WTC11 (cell line): ENCODE results near the gene NCOA1. TPM values are rescaled to one million over a fixed set of nuclear protein-coding genes. Genes with fewer than 3 reads are reported as not detected.

ENCODE experiments used
- ATAC-seq: fragments of 200-7000 bp; cut with Tn5 transposase; 2 replicates; pipeline ENCODE4 v1.10.0; 2021; ENCODE audit warnings: mild to moderate bottlenecking, moderate library complexity
- CTCF ChIA-PET: fragments of 300-600 bp; sonication (Branson Sonifier 250); formaldehyde crosslinking; loops from one replicate; lab custom pipeline; 2021; ENCODE audit warnings: antibody characterized with exemption; lab: Charles Lee
- POLR2A ChIA-PET: fragments of 350-600 bp; sonication (Branson Sonifier 250); formaldehyde crosslinking; loops from one replicate; lab custom pipeline; 2021; ENCODE audit warnings: antibody characterized with exemption; lab: Charles Lee
- DNase-seq: peaks from one replicate; pipeline ENCODE4 v3.0.0; 2021; ENCODE audit warnings: low spot score
- H3K27ac Mint-ChIP-seq: 2 replicates; pipeline ENCODE4 v1.8.0; 2021; ENCODE audit warnings: mixed read lengths
- H3K27me3 Mint-ChIP-seq: 2 replicates; pipeline ENCODE4 v1.8.0; 2021; ENCODE audit warnings: low read depth, mild to moderate bottlenecking, moderate library complexity, mixed read lengths
- H3K36me3 Mint-ChIP-seq: 2 replicates; pipeline ENCODE4 v1.8.0; 2021; ENCODE audit warnings: mixed read lengths
- H3K4me1 Mint-ChIP-seq: 2 replicates; pipeline ENCODE4 v1.8.0; 2022; ENCODE audit warnings: mixed read lengths
- H3K4me3 Mint-ChIP-seq: 2 replicates; pipeline ENCODE4 v1.8.0; 2021; ENCODE audit warnings: mild to moderate bottlenecking, moderate library complexity, mixed read lengths
- H3K9me3 Mint-ChIP-seq: 2 replicates; pipeline ENCODE4 v1.8.0; 2021; ENCODE audit warnings: mixed read lengths
- CBFB ChIP-seq: sonication (generic); formaldehyde crosslinking; IDR thresholded peaks from 2 replicates; pipeline ENCODE4 v1.8.1; 2022; ENCODE audit warnings: mild to moderate bottlenecking, low read depth, missing genetic modification reagents
- CREB1 ChIP-seq: sonication (generic); formaldehyde crosslinking; IDR thresholded peaks from 2 replicates; pipeline ENCODE4 v1.8.0; 2023; ENCODE audit warnings: mild to moderate bottlenecking, missing genetic modification reagents
- CREM ChIP-seq: sonication (generic); formaldehyde crosslinking; IDR thresholded peaks from 2 replicates; pipeline ENCODE4 v1.8.1; 2022; ENCODE audit warnings: mild to moderate bottlenecking, missing genetic modification reagents, moderate library complexity
- CTCF ChIP-seq: fragments of 200-600 bp; IDR thresholded peaks from 2 replicates; pipeline ENCODE4 v1.8.0; 2022; ENCODE audit warnings: antibody characterized with exemption
- EMX1 ChIP-seq: fragments of 250-450 bp; sonication (Bioruptor Pico); IDR thresholded peaks from 2 replicates; pipeline ENCODE4 v1.8.0; 2021; ENCODE audit warnings: mild to moderate bottlenecking
- ESRRA ChIP-seq: sonication (generic); formaldehyde crosslinking; IDR thresholded peaks from 2 replicates; pipeline ENCODE4 v1.8.1; 2022; ENCODE audit warnings: mild to moderate bottlenecking, missing genetic modification reagents, borderline replicate concordance
- ETV6 ChIP-seq: sonication (generic); formaldehyde crosslinking; IDR thresholded peaks from 2 replicates; pipeline ENCODE4 v1.8.1; 2022; ENCODE audit warnings: mild to moderate bottlenecking, missing genetic modification reagents
- FOXK1 ChIP-seq: sonication (generic); formaldehyde crosslinking; IDR thresholded peaks from 2 replicates; pipeline ENCODE4 v1.8.0; 2022; ENCODE audit warnings: mild to moderate bottlenecking, moderate library complexity, missing genetic modification reagents
- HMGXB4 ChIP-seq: sonication (generic); formaldehyde crosslinking; IDR thresholded peaks from 2 replicates; pipeline ENCODE4 v1.8.1; 2023; ENCODE audit warnings: mild to moderate bottlenecking, moderate library complexity, missing genetic modification reagents
- MLX ChIP-seq: sonication (generic); formaldehyde crosslinking; IDR thresholded peaks from 2 replicates; pipeline ENCODE4 v1.8.1; 2023; ENCODE audit warnings: mild to moderate bottlenecking, missing genetic modification reagents, moderate library complexity
- NR2C2 ChIP-seq: sonication (generic); formaldehyde crosslinking; IDR thresholded peaks from 2 replicates; pipeline ENCODE4 v1.8.0; 2022; ENCODE audit warnings: mild to moderate bottlenecking, missing genetic modification reagents
- OVOL2 ChIP-seq: fragments of 250-450 bp; sonication (Bioruptor Pico); IDR thresholded peaks from 2 replicates; pipeline ENCODE4 v1.9.0; 2021; ENCODE audit warnings: mild to moderate bottlenecking, borderline replicate concordance
- PREB ChIP-seq: sonication (generic); formaldehyde crosslinking; IDR thresholded peaks from 2 replicates; pipeline ENCODE4 v1.8.1; 2022; ENCODE audit warnings: mild to moderate bottlenecking, missing genetic modification reagents, moderate library complexity, borderline replicate concordance
- RORB ChIP-seq: fragments of 250-450 bp; sonication (Bioruptor Pico); IDR thresholded peaks from 2 replicates; pipeline ENCODE4 v1.9.0; 2021; ENCODE audit warnings: mild to moderate bottlenecking
- SMAD3 ChIP-seq: sonication (generic); formaldehyde crosslinking; IDR thresholded peaks from 2 replicates; pipeline ENCODE4 v1.8.0; 2022; ENCODE audit warnings: missing genetic modification reagents, mild to moderate bottlenecking, borderline replicate concordance
- TEAD4 ChIP-seq: sonication (generic); formaldehyde crosslinking; IDR thresholded peaks from 2 replicates; pipeline ENCODE4 v1.8.0; 2022; ENCODE audit warnings: mild to moderate bottlenecking, missing genetic modification reagents
- TP53 ChIP-seq: sonication (generic); formaldehyde crosslinking; IDR thresholded peaks from 2 replicates; pipeline ENCODE4 v1.8.1; 2023; ENCODE audit warnings: mild to moderate bottlenecking, missing genetic modification reagents
- ZNF219 ChIP-seq: sonication (generic); formaldehyde crosslinking; IDR thresholded peaks from 2 replicates; pipeline ENCODE4 v1.8.0; 2023; ENCODE audit warnings: missing genetic modification reagents, mild to moderate bottlenecking, borderline replicate concordance
- ZNF317 ChIP-seq: sonication (generic); formaldehyde crosslinking; IDR thresholded peaks from 2 replicates; pipeline ENCODE4 v1.8.1; 2023; ENCODE audit warnings: low read depth, mild to moderate bottlenecking, moderate library complexity, missing genetic modification reagents, borderline replicate concordance
- ZNF425 ChIP-seq: fragments of 250-450 bp; sonication (Bioruptor Pico); conservative IDR thresholded peaks from 2 replicates; pipeline ENCODE4 v1.9.0; 2021; ENCODE audit warnings: mild to moderate bottlenecking
- ZSCAN18 ChIP-seq: fragments of 250-450 bp; sonication (Bioruptor Pico); IDR thresholded peaks from 2 replicates; pipeline ENCODE4 v2.1.2; 2022; ENCODE audit warnings: mild to moderate bottlenecking, moderate library complexity
- total RNA-seq: library from RNA; stranded (reverse); gene quantifications from 3 replicates; pipeline ENCODE4 v1.2.3, GENCODE V29; 2021
- TF ChIP-seq, protein P1 (sequence below): sonication (generic); formaldehyde crosslinking; IDR thresholded peaks from 2 replicates; pipeline ENCODE4 v1.8.0; 2022; ENCODE audit warnings: mild to moderate bottlenecking, missing genetic modification reagents
- TF ChIP-seq, protein P2 (sequence below): sonication (generic); formaldehyde crosslinking; IDR thresholded peaks from 2 replicates; pipeline ENCODE4 v1.8.0; 2022; ENCODE audit warnings: mild to moderate bottlenecking, missing genetic modification reagents

The NCOA1 gene
- total RNA-seq, 1 experiment from 2014 or later: 16.9 TPM

- H3K36me3 Mint-ChIP-seq: no peaks in the 10 kb centered on the region
- H3K4me3 Mint-ChIP-seq: no peak overlapping the region
- ATAC-seq (no peak), DNase-seq (no peak)
- H3K9me3 Mint-ChIP-seq: no peaks in the 10 kb centered on the region
- H3K27me3 Mint-ChIP-seq: no peaks in the 10 kb centered on the region
- ChIA-PET POLR2A (no interaction called here), CTCF (interaction anchor here (2.6 kb wide), 1 partner anchor 215 kb away, joined by 42 read pairs; no protein-coding TSS in a partner anchor)
- peaks cover 33% of the 10 kb centered on the region for H3K4me1 Mint-ChIP-seq
- H3K27ac Mint-ChIP-seq: peak overlapping the region; percentile 18
- TF ChIP-seq ESRRA (no peak), CREB1 (no peak), TP53 (CRISPR knock-in tag) (no peak), MLX (no peak), ETV6 (CRISPR knock-in tag) (no peak), ZNF219 (no peak)
Observed at GRCh38 chr2:24611631-24612030, 120.6 kb downstream of the NCOA1 start.

- peak; percentile 46 for DNase-seq
- ATAC-seq: peak; percentile 93
Observed at GRCh38 chr2:24613154-24613814, 122.2 kb downstream of the NCOA1 start.

More at GRCh38 chr2:24613154-24613814, 122.2 kb downstream of the NCOA1 start:
- no peaks in the 10 kb centered on the region for H3K36me3 Mint-ChIP-seq
- CTCF ChIA-PET: interaction anchor here (0.5 to 3.3 kb wide), 40 partner anchors 8 to 584 kb away, joined by 3 to 42 read pairs (median 4); partner anchors contain the start of genes CENPO and PTRHD1
- no peaks in the 10 kb centered on the region for H3K27me3 Mint-ChIP-seq
- POLR2A ChIA-PET: interaction anchor here (0.9 to 1.3 kb wide), 3 partner anchors 122 to 214 kb away, joined by 3 to 5 read pairs (median 3); partner anchors contain the start of gene NCOA1
- H3K9me3 Mint-ChIP-seq: no peaks in the 10 kb centered on the region
- H3K4me3 Mint-ChIP-seq: no peak overlapping the region
- TF ChIP-seq EMX1 (no peak), CREM (CRISPR knock-in tag) (no peak), OVOL2 (CRISPR knock-in tag) (no peak), ZSCAN18 (CRISPR knock-in tag) (no peak), NR2C2 (CRISPR knock-in tag) (no peak), CBFB (CRISPR knock-in tag) (no peak), CTCF (peak; percentile 56; the same call in 1 of the 2 replicates), ZNF425 (CRISPR knock-in tag) (no peak), TEAD4 (no peak), ZNF219 (no peak), ZNF317 (CRISPR knock-in tag) (no peak), HMGXB4 (CRISPR knock-in tag) (no peak), SMAD3 (CRISPR knock-in tag) (0 out of 2 replicates have a peak, but pooled peaks have one; percentile 57), FOXK1 (CRISPR knock-in tag) (0 out of 2 replicates have a peak, but pooled peaks have one; percentile 53), RORB (CRISPR knock-in tag) (no peak), PREB (no peak)
- TF ChIP-seq, protein P1, sequence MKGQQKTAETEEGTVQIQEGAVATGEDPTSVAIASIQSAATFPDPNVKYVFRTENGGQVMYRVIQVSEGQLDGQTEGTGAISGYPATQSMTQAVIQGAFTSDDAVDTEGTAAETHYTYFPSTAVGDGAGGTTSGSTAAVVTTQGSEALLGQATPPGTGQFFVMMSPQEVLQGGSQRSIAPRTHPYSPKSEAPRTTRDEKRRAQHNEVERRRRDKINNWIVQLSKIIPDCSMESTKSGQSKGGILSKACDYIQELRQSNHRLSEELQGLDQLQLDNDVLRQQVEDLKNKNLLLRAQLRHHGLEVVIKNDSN (CRISPR knock-in tag): no peak
- TF ChIP-seq, protein P2, sequence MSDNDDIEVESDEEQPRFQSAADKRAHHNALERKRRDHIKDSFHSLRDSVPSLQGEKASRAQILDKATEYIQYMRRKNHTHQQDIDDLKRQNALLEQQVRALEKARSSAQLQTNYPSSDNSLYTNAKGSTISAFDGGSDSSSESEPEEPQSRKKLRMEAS: 0 out of 2 replicates have a peak, but pooled peaks have one; percentile 6
- peaks cover 33% of the 10 kb centered on the region for H3K4me1 Mint-ChIP-seq
- H3K27ac Mint-ChIP-seq: peak overlapping the region; percentile 97
